HCT116 (cell line): ENCODE data around the gene SPEM3. TPM values are rescaled to one million over a fixed set of nuclear protein-coding genes. Genes with fewer than 3 reads are reported as not detected.

ENCODE experiments used
- ATAC-seq: fragments of 200-7000 bp; cut with Tn5 transposase; 2 replicates; pipeline ENCODE4 v1.9.1; 2020; ENCODE audit warnings: mild to moderate bottlenecking, moderate library complexity
- BruUV-seq: library from RNA; stranded (reverse); fragments of 400-500 nt; replicated peaks from 2 replicates; lab custom pipeline; 2021; lab: Mats Ljungman, UMichigan
- CTCF ChIA-PET: fragments of 300-600 bp; sonication (Branson Sonifier 250); formaldehyde crosslinking; loops from one replicate; lab custom pipeline; 2021; ENCODE audit warnings: antibody characterized with exemption; lab: Charles Lee
- POLR2A ChIA-PET: fragments of 300-600, 350-600 bp; sonication (Branson Sonifier 250); formaldehyde crosslinking; loops from one replicate; lab custom pipeline; 2021; ENCODE audit warnings: antibody characterized with exemption; lab: Charles Lee
- RAD21 ChIA-PET, 2 experiments: fragments of 300-600 bp; sonication (Branson Sonifier 250); formaldehyde crosslinking; loops; one replicate each; lab custom pipeline; 2023; ENCODE audit warnings: low total read pairs in 2 of 2; ENCODE audit not compliant: uncharacterized antibody in 2 of 2, unreplicated experiment in 2 of 2, low non-redundant PET in 1 of 2; lab: Charles Lee
- DNase-seq: peaks from one replicate; pipeline ENCODE4 v3.0.0-alpha.2; 2010; ENCODE audit warnings: low read depth, low spot score
- H2AFZ ChIP-seq: fragments of 200-600 bp; shearing (Covaris generic), sonication (generic); 2 replicates; pipeline ENCODE4 v1.6.1; 2017; ENCODE audit warnings: low read depth, mixed run types, mixed read lengths, antibody characterized with exemption, low read length; ENCODE audit not compliant: poor library complexity, severe bottlenecking
- H3K27ac ChIP-seq: 2 replicates; pipeline ENCODE4 v1.5.1; 2012; ENCODE audit warnings: low read depth, low read length
- H3K27me3 ChIP-seq: fragments of 200-600 bp; sonication (generic); 2 replicates; pipeline ENCODE4 v1.6.1; 2016; ENCODE audit warnings: mixed run types, low read length, mixed read lengths; ENCODE audit not compliant: insufficient read depth
- H3K36me3 ChIP-seq, 2 experiments: fragments of 200-500 bp in 1 of 2; fragments of 200-600 bp in 1 of 2; sonication (Bioruptor generic) in 1 of 2; sonication (generic) in 1 of 2; 2 replicates each; pipeline versions ENCODE4 v1.5.1 to v1.6.1; 2014 to 2016; ENCODE audit warnings: low read length in 2 of 2, inconsistent platforms in 1 of 2, mixed read lengths in 1 of 2, mixed run types in 1 of 2; ENCODE audit not compliant: insufficient read depth in 2 of 2, control insufficient read depth in 1 of 2
- H3K4me1 ChIP-seq, 2 experiments: fragments of 200-600 bp in 1 of 2; sonication (generic) in 1 of 2; 2 replicates each; pipeline versions ENCODE4 v1.5.1 to v1.6.1; 2012 to 2017; ENCODE audit warnings: low read length in 2 of 2, inconsistent platforms in 1 of 2, mild to moderate bottlenecking in 1 of 2, mixed read lengths in 1 of 2, mixed run types in 1 of 2, moderate library complexity in 1 of 2; ENCODE audit not compliant: insufficient read depth in 2 of 2, control insufficient read depth in 1 of 2
- H3K4me2 ChIP-seq: fragments of 200-600 bp; sonication (generic); 2 replicates; pipeline ENCODE4 v1.6.1; 2017; ENCODE audit warnings: mixed run types, low read length, mixed read lengths
- H3K4me3 ChIP-seq, 2 experiments: fragments of 200-600 bp in 1 of 2; sonication (generic) in 1 of 2; replicated peaks in 1 of 2; 2 replicates each; pipeline ENCODE4 v1.5.1; 2011 to 2016; ENCODE audit warnings: low read length in 2 of 2, control low read depth in 1 of 2, low read depth in 1 of 2, mild to moderate bottlenecking in 1 of 2, mixed read lengths in 1 of 2, mixed run types in 1 of 2
- H3K79me2 ChIP-seq: fragments of 200-600 bp; sonication (generic); 2 replicates; pipeline ENCODE4 v1.6.1; 2017; ENCODE audit warnings: mild to moderate bottlenecking, mixed run types, low read length, moderate library complexity, mixed read lengths; ENCODE audit not compliant: insufficient read depth
- H3K9ac ChIP-seq: fragments of 200-600 bp; sonication (generic); 2 replicates; pipeline ENCODE4 v1.6.1; 2016; ENCODE audit warnings: low read length, mixed read lengths
- H3K9me2 ChIP-seq: fragments of 200-600 bp; sonication (generic), shearing (Covaris generic); 2 replicates; pipeline ENCODE4 v1.6.1; 2017; ENCODE audit warnings: mixed run types, mild to moderate bottlenecking, moderate library complexity; ENCODE audit not compliant: insufficient read depth
- H3K9me3 ChIP-seq, 2 experiments: fragments of 200-500 bp in 1 of 2; fragments of 200-600 bp in 1 of 2; sonication (Bioruptor generic) in 1 of 2; sonication (generic) in 1 of 2; 2 replicates each; pipeline ENCODE4 v1.6.1; 2014 to 2017; ENCODE audit warnings: low read length in 2 of 2, mixed read lengths in 2 of 2, inconsistent platforms in 1 of 2, low read depth in 1 of 2, mild to moderate bottlenecking in 1 of 2, mixed run types in 1 of 2, moderate library complexity in 1 of 2; ENCODE audit not compliant: control insufficient read depth in 1 of 2, insufficient read depth in 1 of 2
- H4K20me1 ChIP-seq: fragments of 200-600 bp; sonication (generic), shearing (Covaris generic); 2 replicates; pipeline ENCODE4 v1.6.1; 2017; ENCODE audit warnings: mixed run types, mild to moderate bottlenecking, moderate library complexity; ENCODE audit not compliant: insufficient read depth
- ATF3 ChIP-seq: IDR thresholded peaks from 2 replicates; pipeline ENCODE4 v1.6.1; 2012
- CBX3 ChIP-seq: IDR thresholded peaks from 2 replicates; pipeline ENCODE4 v1.6.1; 2012; ENCODE audit warnings: low read depth
- CEBPB ChIP-seq: IDR thresholded peaks from 2 replicates; pipeline ENCODE4 v1.6.1; 2012; ENCODE audit warnings: low read depth
- CTCF ChIP-seq, 3 experiments: fragments of 200-600 bp in 1 of 3; sonication (generic) in 1 of 3; IDR thresholded peaks in 2 of 3; conservative IDR thresholded peaks in 1 of 3; 2 replicates each; pipeline ENCODE4 v1.5.1; 2012 to 2017; ENCODE audit warnings: low read depth in 2 of 3, low read length in 2 of 3, antibody characterized with exemption in 1 of 3, borderline replicate concordance in 1 of 3, control low read depth in 1 of 3, mild to moderate bottlenecking in 1 of 3, mixed read lengths in 1 of 3, mixed run types in 1 of 3, moderate library complexity in 1 of 3; ENCODE audit not compliant: insufficient read depth in 1 of 3
- EGR1 ChIP-seq: IDR thresholded peaks from 2 replicates; pipeline ENCODE4 v1.6.1; 2012; ENCODE audit warnings: low read depth
- ELF1 ChIP-seq: IDR thresholded peaks from 2 replicates; pipeline ENCODE4 v1.6.1; 2012; ENCODE audit warnings: low read depth, borderline replicate concordance
- FOSL1 ChIP-seq: IDR thresholded peaks from 2 replicates; pipeline ENCODE4 v1.6.1; 2012; ENCODE audit warnings: low read depth
- JUND ChIP-seq: IDR thresholded peaks from 2 replicates; pipeline ENCODE4 v1.6.1; 2012
- POLR2A ChIP-seq: IDR thresholded peaks from 2 replicates; pipeline ENCODE4 v1.7.0; 2011; ENCODE audit warnings: borderline replicate concordance; ENCODE audit not compliant: insufficient read depth, insufficient read length; ENCODE audit errors: extremely low read depth
- SRF ChIP-seq: IDR thresholded peaks from 2 replicates; pipeline ENCODE4 v1.6.1; 2012; ENCODE audit warnings: low read depth
- ZNF274 ChIP-seq: fragments of 200-500 bp; sonication (Bioruptor generic); IDR thresholded peaks from 2 replicates; pipeline ENCODE4 v1.6.1; 2014; ENCODE audit warnings: mild to moderate bottlenecking, low read depth, low read length, inconsistent platforms
- intact Hi-C: fragments of 100-400 bp; cut with micrococcal nuclease; formaldehyde crosslinking; loops from 2 replicates; pipeline ENCODE4 v1.10.0; 2022
- total RNA-seq: library from RNA; stranded (reverse); gene quantifications from one replicate; pipeline ENCODE4 v1.2.1, GENCODE V29; 2021; ENCODE audit not compliant: unreplicated experiment
- TF ChIP-seq, protein P1 (sequence below): IDR thresholded peaks from 2 replicates; pipeline ENCODE4 v1.6.1; 2011; ENCODE audit warnings: mild to moderate bottlenecking, low read length, moderate library complexity; ENCODE audit not compliant: insufficient replicate concordance; ENCODE audit errors: extremely low read depth

SPEM3 gene
- total RNA-seq, 1 experiment from 2014 or later: not detected

DNA sequence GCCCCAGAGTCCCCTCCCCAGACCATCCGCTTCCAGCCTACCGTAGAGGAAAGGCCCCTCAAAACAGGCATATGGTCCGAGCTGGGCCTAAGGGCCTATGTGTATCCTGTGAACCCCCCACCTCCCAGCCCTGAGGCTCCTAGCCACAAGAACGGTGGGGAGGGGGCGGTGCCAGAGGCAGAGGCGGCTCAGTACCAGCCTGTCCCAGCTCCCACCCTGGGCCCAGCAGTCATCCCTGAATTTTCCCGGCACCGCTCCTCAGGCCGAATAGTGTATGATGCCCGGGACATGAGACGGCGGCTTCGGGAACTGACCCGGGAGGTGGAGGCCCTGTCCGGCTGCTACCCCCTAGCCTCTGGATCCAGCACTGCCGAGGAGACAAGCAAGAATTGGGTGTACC is 7.5 kb upstream of the SPEM3 start:
- ChIA-PET RAD21 (no interaction called here), POLR2A (no interaction called here), CTCF (no interaction called here)
- no peaks in the 10 kb centered on the region for H3K9me3 ChIP-seq
- H3K4me3 ChIP-seq: no peak overlapping the region
- H4K20me1 ChIP-seq: no peaks in the 10 kb centered on the region
- no peaks in the 10 kb centered on the region for H3K4me1 ChIP-seq
- H3K27me3 ChIP-seq: no peaks in the 10 kb centered on the region
- H3K36me3 ChIP-seq: no peaks in the 10 kb centered on the region; a peak in 1 of 4 replicates
- H3K9ac ChIP-seq: no peak overlapping the region
- no peak for ATAC-seq
- TF ChIP-seq ELF1: no peak
- no peak for TF ChIP-seq CBX3
- TF ChIP-seq FOSL1: no peak
- no peak for TF ChIP-seq POLR2A
- no peak for TF ChIP-seq CEBPB
- TF ChIP-seq ATF3: no peak
- TF ChIP-seq, protein P1, sequence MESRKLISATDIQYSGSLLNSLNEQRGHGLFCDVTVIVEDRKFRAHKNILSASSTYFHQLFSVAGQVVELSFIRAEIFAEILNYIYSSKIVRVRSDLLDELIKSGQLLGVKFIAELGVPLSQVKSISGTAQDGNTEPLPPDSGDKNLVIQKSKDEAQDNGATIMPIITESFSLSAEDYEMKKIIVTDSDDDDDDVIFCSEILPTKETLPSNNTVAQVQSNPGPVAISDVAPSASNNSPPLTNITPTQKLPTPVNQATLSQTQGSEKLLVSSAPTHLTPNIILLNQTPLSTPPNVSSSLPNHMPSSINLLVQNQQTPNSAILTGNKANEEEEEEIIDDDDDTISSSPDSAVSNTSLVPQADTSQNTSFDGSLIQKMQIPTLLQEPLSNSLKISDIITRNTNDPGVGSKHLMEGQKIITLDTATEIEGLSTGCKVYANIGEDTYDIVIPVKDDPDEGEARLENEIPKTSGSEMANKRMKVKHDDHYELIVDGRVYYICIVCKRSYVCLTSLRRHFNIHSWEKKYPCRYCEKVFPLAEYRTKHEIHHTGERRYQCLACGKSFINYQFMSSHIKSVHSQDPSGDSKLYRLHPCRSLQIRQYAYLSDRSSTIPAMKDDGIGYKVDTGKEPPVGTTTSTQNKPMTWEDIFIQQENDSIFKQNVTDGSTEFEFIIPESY: no peak
- TF ChIP-seq SRF: no peak
- no peak for TF ChIP-seq JUND
- no peak for TF ChIP-seq CTCF (IDR thresholded peaks at IDR 0.05 in 2 of 3, conservative IDR thresholded peaks at IDR 0.05 in 1 of 3; ENCODE audit: borderline replicate concordance in 1 of 3, insufficient read depth in 1 of 3, low read depth in 2 of 3, low read length in 2 of 3)
- TF ChIP-seq ZNF274: no peak
- TF ChIP-seq EGR1: no peak
- TF ChIP-seq, all 23 proteins: peak for 0
- Histone ChIP-seq H3K4me2 (no peak overlapping the region), H3K9me2 (no peaks in the 10 kb centered on the region), H3K79me2 (no peaks in the 10 kb centered on the region), H2AFZ (no peak overlapping the region), H3K27ac (no peak overlapping the region)
- no peak for DNase-seq
- intact Hi-C loops: no loop called here
- BruUV-seq: no TSS peak
